Neural cell (in vitro differentiated cells): ENCODE measurements around the gene QARS1. TPM values are rescaled to one million over a fixed set of nuclear protein-coding genes. Genes with fewer than 3 reads are reported as not detected.

Experiments used
- H2AFZ ChIP-seq: fragments of 200-600, 300-800 bp; sonication (generic), shearing (Covaris generic); 2 replicates; pipeline ENCODE4 v1.6.0; 2014; ENCODE audit warnings: low read depth, mild to moderate bottlenecking, antibody characterized with exemption, low read length, moderate library complexity
- H3F3A ChIP-seq: fragments of 200-600 bp; shearing (Covaris generic); 2 replicates; pipeline ENCODE4 v1.6.1; 2016; ENCODE audit warnings: mild to moderate bottlenecking, moderate library complexity, mixed read lengths, antibody characterized with exemption, low read length; ENCODE audit not compliant: insufficient read depth, poor library complexity, severe bottlenecking
- H3K27ac ChIP-seq: fragments of 200-600, 300-800 bp; sonication (generic), shearing (Covaris generic); 2 replicates; pipeline ENCODE4 v1.5.1; 2014; ENCODE audit warnings: mild to moderate bottlenecking, low read length, moderate library complexity
- H3K27me3 ChIP-seq: fragments of 300-800, 200-600 bp; sonication (generic), shearing (Covaris generic); 2 replicates; pipeline ENCODE4 v1.6.0; 2014; ENCODE audit warnings: mild to moderate bottlenecking, low read depth, low read length, moderate library complexity; ENCODE audit not compliant: insufficient read depth
- H3K36me3 ChIP-seq: fragments of 300-800, 200-600 bp; sonication (generic), shearing (Covaris generic); 2 replicates; pipeline ENCODE4 v1.5.1; 2014; ENCODE audit warnings: mild to moderate bottlenecking, antibody characterized with exemption, low read length, moderate library complexity; ENCODE audit not compliant: insufficient read depth
- H3K4me2 ChIP-seq: fragments of 300-800, 200-600 bp; sonication (generic), shearing (Covaris generic); 2 replicates; pipeline ENCODE4 v1.6.0; 2014; ENCODE audit warnings: mild to moderate bottlenecking, low read length
- H3K4me3 ChIP-seq: fragments of 300-800, 200-600 bp; sonication (generic), shearing (Covaris generic); 2 replicates; pipeline ENCODE4 v1.5.1; 2014; ENCODE audit warnings: mild to moderate bottlenecking, low read length, moderate library complexity
- H3K79me2 ChIP-seq: fragments of 200-600 bp; shearing (Covaris generic); replicated peaks from 2 replicates; pipeline ENCODE4 v1.6.0; 2014; ENCODE audit warnings: mild to moderate bottlenecking, low read length, moderate library complexity; ENCODE audit not compliant: insufficient read depth
- H3K9ac ChIP-seq: fragments of 300-800, 200-600 bp; sonication (generic), shearing (Covaris generic); 2 replicates; pipeline ENCODE4 v1.6.1; 2016; ENCODE audit warnings: mild to moderate bottlenecking, low read length, mixed read lengths
- H3K9me2 ChIP-seq: fragments of 200-600 bp; shearing (Covaris generic); 2 replicates; pipeline ENCODE4 v1.6.1; 2016; ENCODE audit warnings: mild to moderate bottlenecking, low read length, mixed read lengths; ENCODE audit not compliant: insufficient read depth
- H3K9me3 ChIP-seq: fragments of 200-600, 300-800 bp; sonication (generic), shearing (Covaris generic); 2 replicates; pipeline ENCODE4 v1.6.1; 2016; ENCODE audit warnings: mild to moderate bottlenecking, mixed run types, low read length, moderate library complexity, mixed read lengths
- H4K20me1 ChIP-seq: fragments of 200-600 bp; shearing (Covaris generic); 2 replicates; pipeline ENCODE4 v1.6.1; 2016; ENCODE audit warnings: mild to moderate bottlenecking, mixed run types; ENCODE audit not compliant: insufficient read depth
- EP300 ChIP-seq: fragments of 450-650 bp; conservative IDR thresholded peaks from 2 replicates; pipeline ENCODE4 v1.6.1; 2014; ENCODE audit warnings: antibody characterized with exemption, mild to moderate bottlenecking, moderate library complexity; ENCODE audit not compliant: poor library complexity, severe bottlenecking
- EZH2 ChIP-seq: fragments of 200-600, 300-800 bp; shearing (Covaris generic), sonication (generic); IDR thresholded peaks from 2 replicates; pipeline ENCODE4 v1.6.1; 2014; ENCODE audit warnings: antibody characterized with exemption, low read length, borderline replicate concordance, mild to moderate bottlenecking; ENCODE audit not compliant: insufficient read depth, poor library complexity, severe bottlenecking
- MXI1 ChIP-seq: fragments of 450-650 bp; conservative IDR thresholded peaks from 2 replicates; pipeline ENCODE4 v1.6.1; 2014; ENCODE audit warnings: antibody characterized with exemption, mild to moderate bottlenecking; ENCODE audit not compliant: poor library complexity, severe bottlenecking
- POLR2AphosphoS5 ChIP-seq: IDR thresholded peaks from 2 replicates; pipeline ENCODE4 v1.6.1; 2012
- RAD21 ChIP-seq: fragments of 450-650 bp; conservative IDR thresholded peaks from 2 replicates; pipeline ENCODE4 v1.6.1; 2014; ENCODE audit warnings: antibody characterized with exemption, mild to moderate bottlenecking, moderate library complexity
- REST ChIP-seq: IDR thresholded peaks from 2 replicates; pipeline ENCODE4 v1.6.1; 2012; ENCODE audit warnings: borderline replicate concordance
- SMC3 ChIP-seq: fragments of 450-650 bp; conservative IDR thresholded peaks from 2 replicates; pipeline ENCODE4 v1.6.1; 2014; ENCODE audit warnings: antibody characterized with exemption, mild to moderate bottlenecking, moderate library complexity; ENCODE audit not compliant: poor library complexity
- TAF1 ChIP-seq: IDR thresholded peaks from 2 replicates; pipeline ENCODE4 v1.6.1; 2012; ENCODE audit warnings: low read depth
- polyA plus RNA-seq: library from polyadenylated mRNA; depleted of rRNA; stranded (reverse); fragments of >200 nt; gene quantifications from 2 replicates; pipeline ENCODE4 v1.2.3, GENCODE V29; 2014
- TF ChIP-seq, protein P1 (sequence below): fragments of 450-650 bp; IDR thresholded peaks from 2 replicates; pipeline ENCODE4 v1.5.1; 2014; ENCODE audit warnings: antibody characterized with exemption, mild to moderate bottlenecking, moderate library complexity; ENCODE audit not compliant: poor library complexity, severe bottlenecking

Gene QARS1
- polyA plus RNA-seq, 1 donor from 2014 or later, result 174 TPM

GRCh38 chr3:49098910-49099630 lies 5.5 kb downstream of the QARS1 start:
- Histone ChIP-seq H3K79me2 (peaks cover 7% of the 10 kb centered on the region), H2AFZ (no peak overlapping the region), H3K27ac (no peak overlapping the region), H3K9me2 (no peaks in the 10 kb centered on the region), H3K4me2 (no peak overlapping the region), H3F3A (no peaks in the 10 kb centered on the region), H3K36me3 (no peaks in the 10 kb centered on the region), H3K9ac (no peak overlapping the region), H3K4me3 (no peak overlapping the region), H3K9me3 (no peaks in the 10 kb centered on the region), H4K20me1 (no peaks in the 10 kb centered on the region), H3K27me3 (no peaks in the 10 kb centered on the region)
- TF ChIP-seq MXI1, result no peak
- TF ChIP-seq SMC3, result no peak
- TF ChIP-seq TAF1, result no peak
- TF ChIP-seq EZH2, result no peak
- TF ChIP-seq, protein P1, sequence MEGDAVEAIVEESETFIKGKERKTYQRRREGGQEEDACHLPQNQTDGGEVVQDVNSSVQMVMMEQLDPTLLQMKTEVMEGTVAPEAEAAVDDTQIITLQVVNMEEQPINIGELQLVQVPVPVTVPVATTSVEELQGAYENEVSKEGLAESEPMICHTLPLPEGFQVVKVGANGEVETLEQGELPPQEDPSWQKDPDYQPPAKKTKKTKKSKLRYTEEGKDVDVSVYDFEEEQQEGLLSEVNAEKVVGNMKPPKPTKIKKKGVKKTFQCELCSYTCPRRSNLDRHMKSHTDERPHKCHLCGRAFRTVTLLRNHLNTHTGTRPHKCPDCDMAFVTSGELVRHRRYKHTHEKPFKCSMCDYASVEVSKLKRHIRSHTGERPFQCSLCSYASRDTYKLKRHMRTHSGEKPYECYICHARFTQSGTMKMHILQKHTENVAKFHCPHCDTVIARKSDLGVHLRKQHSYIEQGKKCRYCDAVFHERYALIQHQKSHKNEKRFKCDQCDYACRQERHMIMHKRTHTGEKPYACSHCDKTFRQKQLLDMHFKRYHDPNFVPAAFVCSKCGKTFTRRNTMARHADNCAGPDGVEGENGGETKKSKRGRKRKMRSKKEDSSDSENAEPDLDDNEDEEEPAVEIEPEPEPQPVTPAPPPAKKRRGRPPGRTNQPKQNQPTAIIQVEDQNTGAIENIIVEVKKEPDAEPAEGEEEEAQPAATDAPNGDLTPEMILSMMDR, result no peak
- no peak for TF ChIP-seq EP300
- TF ChIP-seq RAD21, result no peak
- TF ChIP-seq REST, result no peak
- no peak for TF ChIP-seq POLR2AphosphoS5

- no peaks in the 10 kb centered on the region for H4K20me1 ChIP-seq
- H2AFZ ChIP-seq, result no peak overlapping the region
- H3K79me2 ChIP-seq, result peaks cover under 1% of the 10 kb centered on the region
- H3K9me2 ChIP-seq, result no peaks in the 10 kb centered on the region
- no peaks in the 10 kb centered on the region for H3F3A ChIP-seq
- TF ChIP-seq POLR2AphosphoS5 (no peak), TAF1 (no peak), RAD21 (no peak), EP300 (no peak), REST (no peak), MXI1 (no peak), EZH2 (no peak), SMC3 (no peak)
- TF ChIP-seq, protein P1, result no peak
- no peaks in the 10 kb centered on the region for H3K9me3 ChIP-seq
- H3K27me3 ChIP-seq, result no peaks in the 10 kb centered on the region
- no peak overlapping the region for H3K27ac ChIP-seq
- H3K4me3 ChIP-seq, result no peak overlapping the region
- no peak overlapping the region for H3K9ac ChIP-seq
- H3K4me2 ChIP-seq, result no peak overlapping the region
- H3K36me3 ChIP-seq, result no peaks in the 10 kb centered on the region
These were observed 6.1 kb downstream of the QARS1 start for GRCh38 chr3:49098429-49098828.
